ENCODE data around the gene ZSCAN12. TPM values are rescaled to one million over a fixed set of nuclear protein-coding genes. Genes with fewer than 3 reads are reported as not detected.

Gene ZSCAN12
- total and polyA plus RNA-seq, 2 experiments from 2014 or later: 2.0 to 7.3 TPM

- TF ChIP-seq NANOG (IDR thresholded peaks at IDR 0.05; ENCODE audit: borderline replicate concordance): no peak
- TF ChIP-seq, protein P1, sequence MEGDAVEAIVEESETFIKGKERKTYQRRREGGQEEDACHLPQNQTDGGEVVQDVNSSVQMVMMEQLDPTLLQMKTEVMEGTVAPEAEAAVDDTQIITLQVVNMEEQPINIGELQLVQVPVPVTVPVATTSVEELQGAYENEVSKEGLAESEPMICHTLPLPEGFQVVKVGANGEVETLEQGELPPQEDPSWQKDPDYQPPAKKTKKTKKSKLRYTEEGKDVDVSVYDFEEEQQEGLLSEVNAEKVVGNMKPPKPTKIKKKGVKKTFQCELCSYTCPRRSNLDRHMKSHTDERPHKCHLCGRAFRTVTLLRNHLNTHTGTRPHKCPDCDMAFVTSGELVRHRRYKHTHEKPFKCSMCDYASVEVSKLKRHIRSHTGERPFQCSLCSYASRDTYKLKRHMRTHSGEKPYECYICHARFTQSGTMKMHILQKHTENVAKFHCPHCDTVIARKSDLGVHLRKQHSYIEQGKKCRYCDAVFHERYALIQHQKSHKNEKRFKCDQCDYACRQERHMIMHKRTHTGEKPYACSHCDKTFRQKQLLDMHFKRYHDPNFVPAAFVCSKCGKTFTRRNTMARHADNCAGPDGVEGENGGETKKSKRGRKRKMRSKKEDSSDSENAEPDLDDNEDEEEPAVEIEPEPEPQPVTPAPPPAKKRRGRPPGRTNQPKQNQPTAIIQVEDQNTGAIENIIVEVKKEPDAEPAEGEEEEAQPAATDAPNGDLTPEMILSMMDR (conservative IDR thresholded peaks at IDR 0.05; ENCODE audit: low read depth in 2 of 2): 0 out of 4 replicates have a peak, but pooled peaks of 1 of the 2 experiments have one; percentile 6
- no peak for TF ChIP-seq EZH2phosphoT487 (IDR thresholded peaks at IDR 0.05; ENCODE audit: unreplicated experiment)
- no peak for TF ChIP-seq EZH2 (IDR thresholded peaks at IDR 0.05; ENCODE audit: low read depth, unreplicated experiment)
- no peak for TF ChIP-seq STAT1 (IDR thresholded peaks at IDR 0.05; ENCODE audit: unreplicated experiment)
- TF ChIP-seq ZNF462 (CRISPR knock-in tag; IDR thresholded peaks at IDR 0.05): no peak
- TF ChIP-seq ZNF114 (CRISPR knock-in tag; IDR thresholded peaks at IDR 0.05): no peak
- Histone ChIP-seq H3K27ac (ENCODE audit: low read depth) (no peak overlapping the region), H4K20me1 (replicated peaks; ENCODE audit: insufficient read depth) (peaks cover 2% of the 10 kb centered on the region; the same call in 1 of the 2 replicates), H3K27me3 (ENCODE audit: insufficient read depth) (no peaks in the 10 kb centered on the region), H3F3A (replicated peaks; ENCODE audit: low read depth) (no peaks in the 10 kb centered on the region), H3K4me2 (no peak overlapping the region), H3K4me1 (ENCODE audit: insufficient read depth) (no peaks in the 10 kb centered on the region), H3K9me2 (ENCODE audit: insufficient read depth) (no peaks in the 10 kb centered on the region), H2AFZ (no peak overlapping the region), H3K4me3 (no peak overlapping the region), H3K36me3 (ENCODE audit: insufficient read depth) (no peaks in the 10 kb centered on the region), H3K79me2 (replicated peaks; ENCODE audit: insufficient read depth) (no peaks in the 10 kb centered on the region)
- Mint-ChIP-seq H3K27ac (no peak overlapping the region), H3K36me3 (ENCODE audit: low read depth) (peaks cover 18% of the 10 kb centered on the region), H3K4me1 (no peaks in the 10 kb centered on the region), H3K27me3 (ENCODE audit: insufficient read depth, low read depth, poor library complexity) (no peaks in the 10 kb centered on the region), H3K4me3 (no peak overlapping the region), H3K9me3 (0 out of 3 replicates have a peak, but pooled peaks cover 6% of the 10 kb centered on the region)
- ATAC-seq (peak; percentile 61), DNase-seq (ENCODE audit: low spot score) (peak; percentile 43)
Observed at GRCh38 chr6:28429781-28430180, 30.2 kb upstream of the ZSCAN12 start.

Measured in GM23338 (cell line).